H1 (cell line): Measurements from ENCODE around the gene CDH20. TPM values are rescaled to one million over a fixed set of nuclear protein-coding genes. Genes with fewer than 3 reads are reported as not detected.

Source experiments
- CREB1 ChIP-seq: IDR thresholded peaks from 2 replicates; pipeline ENCODE4 v1.6.1; 2012; ENCODE audit warnings: inconsistent platforms
- CTBP2 ChIP-seq: IDR thresholded peaks from 2 replicates; pipeline ENCODE4 v1.7.0; 2011; ENCODE audit warnings: borderline replicate concordance, mild to moderate bottlenecking, moderate library complexity, mixed read lengths, low read length; ENCODE audit not compliant: insufficient read depth, insufficient read length
- E2F6 ChIP-seq: IDR thresholded peaks from 2 replicates; pipeline ENCODE4 v1.6.1; 2012; ENCODE audit warnings: inconsistent platforms
- JUN ChIP-seq: IDR thresholded peaks from 2 replicates; pipeline ENCODE4 v1.6.1; 2011; ENCODE audit warnings: low read depth, mild to moderate bottlenecking, improper control_type of control experiment, low read length
- POLR2A ChIP-seq, 2 experiments: IDR thresholded peaks; 1 replicate in 1 of 2; 2 replicates in 1 of 2; pipeline ENCODE4 v1.6.1; 2011; ENCODE audit warnings: low read depth in 2 of 2, low read length in 2 of 2, mild to moderate bottlenecking in 2 of 2; ENCODE audit errors: control extremely low read depth in 1 of 2
- RNF2 ChIP-seq: fragments of 200-900, 300-1000 bp; sonication (generic); IDR thresholded peaks from 2 replicates; pipeline ENCODE4 v1.7.1; 2016; ENCODE audit warnings: borderline replicate concordance, low read depth, mild to moderate bottlenecking, antibody characterized with exemption, low read length; ENCODE audit not compliant: poor library complexity, severe bottlenecking; ENCODE audit errors: missing control alignments
- polyA plus RNA-seq, 7 experiments: library from polyadenylated mRNA; depleted of rRNA in 3 of 7; stranded (reverse) in 5 of 7; unstranded in 2 of 7; fragments of >200 nt in 5 of 7; fragments of 200-250 nt in 2 of 7; gene quantifications; 1 replicate in 5 of 7; 2 replicates in 1 of 7; 4 replicates in 1 of 7; pipeline versions ENCODE4 v1.2.1 to v1.2.3, GENCODE V29; 2011 to 2013; ENCODE audit warnings: missing spikeins in 2 of 7, mixed read lengths in 2 of 7
- total RNA-seq: library from RNA; stranded (reverse); fragmentation: NEBNext Ultra II Directional; extraction: Animal tissue kit (Norgen Biotek cat#: 25700); gene quantifications from 2 replicates; pipeline ENCODE4 v1.2.1, GENCODE V29; 2021

Gene CDH20
- total and polyA plus RNA-seq, 2 of the 8 experiments (the other 6 are each of a cell fraction or from before 2014, with no cell fraction given): 0.07 to 0.12 TPM

GRCh38 chr18:61530681-61531080 lies 197.5 kb downstream of the CDH20 start (continued):
- TF ChIP-seq RNF2 (no peak), JUN (no peak), CTBP2 (no peak), E2F6 (no peak), CREB1 (no peak), POLR2A (IDR thresholded peaks at IDR 0.05; ENCODE audit: control extremely low read depth in 1 of 2, low read depth in 2 of 2, low read length in 2 of 2) (no peak)
